ENCODE results near the gene SHE. TPM values are rescaled to one million over a fixed set of nuclear protein-coding genes. Genes with fewer than 3 reads are reported as not detected.
A peak's percentile ranks its signal among the peaks of the same experiment; 100 is the strongest.

The SHE gene
- total and polyA plus RNA-seq, 9 donors: 7.3 to 10.4 (median 8.4) TPM

GRCh38 chr1:154517661-154518060 lies 15.4 kb upstream of the SHE start:
- 87% methylated on average over 10 of the region's 11 CpGs for WGBS (ENCODE audit: insufficient coverage)
- Histone ChIP-seq H3K27me3 (ENCODE audit: control insufficient read depth, insufficient read depth, low read length) (peaks cover 5% of the 10 kb centered on the region), H3K4me1 (ENCODE audit: control insufficient read depth, insufficient read depth, low read length) (no peaks in the 10 kb centered on the region), H3K9me3 (replicated peaks; ENCODE audit: control insufficient read depth, low read depth, low read length) (no peaks in the 10 kb centered on the region), H3K27ac (ENCODE audit: low read length) (no peak overlapping the region), H3K36me3 (ENCODE audit: control insufficient read depth, insufficient read depth, low read length) (no peaks in the 10 kb centered on the region), H3K4me3 (ENCODE audit: low read length) (no peak overlapping the region)
- no peak for DNase-seq

- Histone ChIP-seq H3K36me3 (ENCODE audit: control insufficient read depth, insufficient read depth, low read length) (no peaks in the 10 kb centered on the region), H3K4me3 (ENCODE audit: low read length) (no peak overlapping the region), H3K4me1 (ENCODE audit: control insufficient read depth, insufficient read depth, low read length) (no peaks in the 10 kb centered on the region), H3K9me3 (replicated peaks; ENCODE audit: control insufficient read depth, low read depth, low read length) (no peaks in the 10 kb centered on the region), H3K27me3 (ENCODE audit: control insufficient read depth, insufficient read depth, low read length) (peaks cover 3% of the 10 kb centered on the region), H3K27ac (ENCODE audit: low read length) (no peak overlapping the region)
- DNase-seq: no peak
- 92% methylated on average over 2 of the region's 7 CpGs for WGBS (ENCODE audit: insufficient coverage)
Observed at GRCh38 chr1:154514066-154514553, 11.9 kb upstream of the SHE start.

- H3K4me1 ChIP-seq (ENCODE audit: control insufficient read depth, insufficient read depth, low read length): no peaks in the 10 kb centered on the region
- H3K36me3 ChIP-seq (ENCODE audit: control insufficient read depth, insufficient read depth, low read length): no peaks in the 10 kb centered on the region
- no CpG with 5 or more reads among the region's 3 CpGs for WGBS (ENCODE audit: insufficient coverage)
- no peak overlapping the region for H3K4me3 ChIP-seq (ENCODE audit: low read length)
- H3K27ac ChIP-seq (ENCODE audit: low read length): no peak overlapping the region
- no peaks in the 10 kb centered on the region for H3K9me3 ChIP-seq (replicated peaks; ENCODE audit: control insufficient read depth, low read depth, low read length)
- no peak for DNase-seq
- peaks cover 5% of the 10 kb centered on the region for H3K27me3 ChIP-seq (ENCODE audit: control insufficient read depth, insufficient read depth, low read length)
Observed at GRCh38 chr1:154512760-154513159, 10.5 kb upstream of the SHE start.

- no peak for DNase-seq
- H3K27ac ChIP-seq (ENCODE audit: low read length): no peak overlapping the region
- H3K4me1 ChIP-seq (ENCODE audit: control insufficient read depth, insufficient read depth, low read length): peaks cover 2% of the 10 kb centered on the region
- no peak overlapping the region for H3K4me3 ChIP-seq (ENCODE audit: low read length)
- no peaks in the 10 kb centered on the region for H3K36me3 ChIP-seq (ENCODE audit: control insufficient read depth, insufficient read depth, low read length)
- WGBS (ENCODE audit: insufficient coverage): no CpG with 5 or more reads among the region's 5 CpGs
- peaks cover 64% of the 10 kb centered on the region for H3K27me3 ChIP-seq (ENCODE audit: control insufficient read depth, insufficient read depth, low read length)
- peaks cover 5% of the 10 kb centered on the region for H3K9me3 ChIP-seq (replicated peaks; ENCODE audit: control insufficient read depth, low read depth, low read length)
Observed at GRCh38 chr1:154503898-154504297, 1.7 kb upstream of the SHE start.

- Histone ChIP-seq H3K27ac (ENCODE audit: low read length) (no peak overlapping the region), H3K9me3 (replicated peaks; ENCODE audit: control insufficient read depth, low read depth, low read length) (peaks cover 5% of the 10 kb centered on the region), H3K4me1 (ENCODE audit: control insufficient read depth, insufficient read depth, low read length) (peaks cover 2% of the 10 kb centered on the region), H3K27me3 (ENCODE audit: control insufficient read depth, insufficient read depth, low read length) (peaks cover 64% of the 10 kb centered on the region), H3K36me3 (ENCODE audit: control insufficient read depth, insufficient read depth, low read length) (no peaks in the 10 kb centered on the region), H3K4me3 (ENCODE audit: low read length) (no peak overlapping the region)
- WGBS (ENCODE audit: insufficient coverage): 15% methylated on average over 43 of the region's 43 CpGs
- DNase-seq: no peak
Observed at GRCh38 chr1:154502744-154503115, 518 bp upstream of the SHE start.

GRCh38 chr1:154501423-154502065 lies 668 bp downstream of the SHE start:
- H3K4me3 ChIP-seq (ENCODE audit: low read length): peak overlapping the region; percentile 30
- H3K27ac ChIP-seq (ENCODE audit: low read length): peak overlapping the region; percentile 72
- no peak for DNase-seq
- no peaks in the 10 kb centered on the region for H3K36me3 ChIP-seq (ENCODE audit: control insufficient read depth, insufficient read depth, low read length)
- H3K4me1 ChIP-seq (ENCODE audit: control insufficient read depth, insufficient read depth, low read length): peaks cover 2% of the 10 kb centered on the region
- H3K27me3 ChIP-seq (ENCODE audit: control insufficient read depth, insufficient read depth, low read length): peaks cover 60% of the 10 kb centered on the region
- WGBS (ENCODE audit: insufficient coverage): under 1% methylated on average over 53 of the region's 54 CpGs
- H3K9me3 ChIP-seq (replicated peaks; ENCODE audit: control insufficient read depth, low read depth, low read length): peaks cover 5% of the 10 kb centered on the region

- Histone ChIP-seq H3K36me3 (ENCODE audit: control insufficient read depth, insufficient read depth, low read length) (no peaks in the 10 kb centered on the region), H3K4me3 (ENCODE audit: low read length) (peak overlapping the region; percentile 30), H3K4me1 (ENCODE audit: control insufficient read depth, insufficient read depth, low read length) (peaks cover 2% of the 10 kb centered on the region), H3K9me3 (replicated peaks; ENCODE audit: control insufficient read depth, low read depth, low read length) (no peaks in the 10 kb centered on the region), H3K27me3 (ENCODE audit: control insufficient read depth, insufficient read depth, low read length) (peaks cover 59% of the 10 kb centered on the region), H3K27ac (ENCODE audit: low read length) (peak overlapping the region; percentile 47)
- no peak for DNase-seq
- 81% methylated on average over 6 of the region's 8 CpGs for WGBS (ENCODE audit: insufficient coverage)
Observed at GRCh38 chr1:154500533-154500932, 1.7 kb downstream of the SHE start.

- WGBS (ENCODE audit: insufficient coverage): no CpG with 5 or more reads among the region's 1 CpG
- H3K9me3 ChIP-seq (replicated peaks; ENCODE audit: control insufficient read depth, low read depth, low read length): no peaks in the 10 kb centered on the region
- H3K4me1 ChIP-seq (ENCODE audit: control insufficient read depth, insufficient read depth, low read length): peaks cover 4% of the 10 kb centered on the region
- no peak for DNase-seq
- peaks cover 60% of the 10 kb centered on the region for H3K27me3 ChIP-seq (ENCODE audit: control insufficient read depth, insufficient read depth, low read length)
- no peak overlapping the region for H3K27ac ChIP-seq (ENCODE audit: low read length)
- peak overlapping the region; percentile 9 for H3K4me3 ChIP-seq (ENCODE audit: low read length)
- no peaks in the 10 kb centered on the region for H3K36me3 ChIP-seq (ENCODE audit: control insufficient read depth, insufficient read depth, low read length)
Observed at GRCh38 chr1:154499446-154499845, 2.8 kb downstream of the SHE start.

- H3K27me3 ChIP-seq (ENCODE audit: control insufficient read depth, insufficient read depth, low read length): peaks cover 51% of the 10 kb centered on the region
- H3K36me3 ChIP-seq (ENCODE audit: control insufficient read depth, insufficient read depth, low read length): no peaks in the 10 kb centered on the region
- DNase-seq: peak; percentile 50
- H3K4me3 ChIP-seq (ENCODE audit: low read length): no peak overlapping the region
- no peaks in the 10 kb centered on the region for H3K9me3 ChIP-seq (replicated peaks; ENCODE audit: control insufficient read depth, low read depth, low read length)
- H3K4me1 ChIP-seq (ENCODE audit: control insufficient read depth, insufficient read depth, low read length): peaks cover 4% of the 10 kb centered on the region
- peak overlapping the region; percentile 39 for H3K27ac ChIP-seq (ENCODE audit: low read length)
- 24% methylated on average over 3 of the region's 5 CpGs for WGBS (ENCODE audit: insufficient coverage)
Observed at GRCh38 chr1:154497026-154497806, 5.0 kb downstream of the SHE start.

GRCh38 chr1:154496383-154496782 lies 5.8 kb downstream of the SHE start:
- peaks cover 45% of the 10 kb centered on the region for H3K27me3 ChIP-seq (ENCODE audit: control insufficient read depth, insufficient read depth, low read length)
- peak overlapping the region; percentile 72 for H3K27ac ChIP-seq (ENCODE audit: low read length)
- no peak for DNase-seq
- H3K9me3 ChIP-seq (replicated peaks; ENCODE audit: control insufficient read depth, low read depth, low read length): no peaks in the 10 kb centered on the region
- WGBS (ENCODE audit: insufficient coverage): 10% methylated on average over 2 of the region's 5 CpGs
- H3K4me1 ChIP-seq (ENCODE audit: control insufficient read depth, insufficient read depth, low read length): peaks cover 4% of the 10 kb centered on the region
- no peaks in the 10 kb centered on the region for H3K36me3 ChIP-seq (ENCODE audit: control insufficient read depth, insufficient read depth, low read length)
- H3K4me3 ChIP-seq (ENCODE audit: low read length): no peak overlapping the region

All from muscle of leg (tissue), 11 donors.